ENCODE data around the gene LTN1. TPM values are rescaled to one million over a fixed set of nuclear protein-coding genes. Genes with fewer than 3 reads are reported as not detected.

Gene LTN1
- total RNA-seq, 1 experiment from 2014 or later: 18.5 TPM

GRCh38 chr21:28991861-28992525 lies 684 bp downstream of the LTN1 start:
- DNase-seq (ENCODE audit: low read depth): no peak

- DNase-seq (ENCODE audit: low read depth): peak; percentile 88
Observed at GRCh38 chr21:28988146-28988545, 4.5 kb downstream of the LTN1 start.

DNA sequence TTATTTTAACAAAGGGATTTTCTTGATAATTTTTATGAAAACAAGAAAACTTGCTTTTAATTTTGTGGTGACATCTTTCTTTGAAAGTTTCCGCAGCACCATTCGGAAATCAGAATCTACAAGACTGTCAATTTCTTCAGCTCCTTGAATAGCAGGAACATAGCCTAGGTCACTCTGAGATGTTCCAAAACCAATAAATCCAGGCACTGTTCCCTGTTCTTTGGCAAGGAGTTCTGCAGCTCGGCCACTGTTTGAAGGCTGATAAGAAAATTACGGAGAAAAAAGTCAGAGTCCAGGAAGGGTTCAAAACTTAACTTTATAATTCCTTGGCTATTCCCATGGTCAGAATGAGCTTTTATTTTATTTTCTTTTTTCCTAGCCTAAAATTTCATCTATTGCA lies 6.0 kb downstream of the LTN1 start:
- no peak for DNase-seq (ENCODE audit: low read depth)

GRCh38 chr21:28982637-28983036 lies 10.0 kb downstream of the LTN1 start:
- no peak for DNase-seq (ENCODE audit: low read depth)

GRCh38 chr21:28979092-28979491 lies 13.6 kb downstream of the LTN1 start:
- DNase-seq (ENCODE audit: low read depth): no peak

GRCh38 chr21:28975397-28975796 lies 17.3 kb downstream of the LTN1 start:
- DNase-seq (ENCODE audit: low read depth): no peak

DNA sequence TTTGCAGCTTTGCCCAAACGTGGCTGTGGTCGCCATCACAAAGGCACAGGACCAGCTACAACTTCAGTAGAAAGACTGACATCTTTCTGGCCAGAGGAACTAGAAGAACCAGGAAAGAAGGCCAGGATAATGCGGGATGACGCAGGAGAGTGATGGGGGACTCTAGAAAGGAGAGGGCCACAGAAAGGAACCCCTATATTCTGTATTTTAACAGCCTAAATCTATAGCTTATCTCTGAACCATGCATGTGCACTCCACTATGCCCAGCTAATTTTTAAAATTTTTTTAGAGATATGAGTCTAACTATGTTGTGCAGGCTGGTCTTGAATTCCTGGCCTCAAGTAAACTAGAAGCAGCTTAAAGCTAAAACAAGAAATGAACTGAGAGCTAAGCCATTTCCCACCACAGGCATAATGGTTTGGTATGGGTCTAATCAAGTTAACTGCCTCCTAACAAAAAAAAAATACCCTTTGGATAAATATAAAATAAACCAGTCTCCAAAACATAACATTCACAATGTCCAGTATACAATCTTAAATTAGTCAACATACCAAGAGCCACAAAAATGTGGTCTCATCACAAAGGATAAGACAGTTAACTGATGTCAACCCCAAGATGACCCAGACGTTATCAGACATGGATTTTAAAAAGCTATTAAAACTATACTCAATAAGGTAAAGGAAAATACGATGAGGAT lies 18.0 kb downstream of the LTN1 start:
- no peak for DNase-seq (ENCODE audit: low read depth)

- DNase-seq (ENCODE audit: low read depth): no peak
Observed at GRCh38 chr21:28972398-28972797, 20.3 kb downstream of the LTN1 start.

DNA sequence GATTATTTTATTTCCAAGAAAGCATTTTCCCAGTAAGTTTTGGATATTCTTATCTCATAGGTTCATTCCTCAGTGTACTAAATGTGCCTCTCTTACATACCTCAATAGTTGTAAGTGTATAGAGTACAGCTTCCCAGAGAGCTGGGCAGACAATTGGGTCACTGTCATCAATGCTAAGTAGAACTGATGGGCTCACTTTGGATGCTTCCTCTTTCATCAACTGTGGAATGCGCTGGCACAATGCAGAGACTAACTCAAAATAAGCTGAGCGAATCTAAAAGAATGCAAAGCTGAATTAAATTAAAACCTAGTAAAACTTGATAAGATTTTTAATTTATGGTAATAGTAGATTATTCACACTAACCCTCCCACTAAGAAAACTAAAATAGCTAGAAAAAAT lies 21.5 kb downstream of the LTN1 start:
- DNase-seq (ENCODE audit: low read depth): no peak

DNA sequence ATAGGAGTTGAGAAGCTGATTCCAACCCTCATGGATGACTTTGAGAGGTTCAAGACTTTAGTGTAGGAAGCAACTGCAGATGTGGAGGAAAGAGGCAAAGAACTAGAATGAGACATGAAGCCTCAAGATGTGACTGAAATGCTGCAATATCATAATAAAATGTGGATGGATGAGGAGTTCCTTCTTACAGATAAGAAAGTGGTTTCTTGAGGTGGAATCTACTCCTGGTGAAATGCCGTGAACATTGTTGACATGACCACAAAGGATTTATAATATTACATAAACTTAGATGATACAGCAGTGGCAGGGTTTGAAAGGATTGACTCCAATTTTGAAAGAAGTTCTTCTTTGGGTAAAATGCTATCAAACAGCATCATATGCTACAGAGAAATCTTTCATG lies 28.8 kb downstream of the LTN1 start:
- DNase-seq (ENCODE audit: low read depth): no peak

DNA sequence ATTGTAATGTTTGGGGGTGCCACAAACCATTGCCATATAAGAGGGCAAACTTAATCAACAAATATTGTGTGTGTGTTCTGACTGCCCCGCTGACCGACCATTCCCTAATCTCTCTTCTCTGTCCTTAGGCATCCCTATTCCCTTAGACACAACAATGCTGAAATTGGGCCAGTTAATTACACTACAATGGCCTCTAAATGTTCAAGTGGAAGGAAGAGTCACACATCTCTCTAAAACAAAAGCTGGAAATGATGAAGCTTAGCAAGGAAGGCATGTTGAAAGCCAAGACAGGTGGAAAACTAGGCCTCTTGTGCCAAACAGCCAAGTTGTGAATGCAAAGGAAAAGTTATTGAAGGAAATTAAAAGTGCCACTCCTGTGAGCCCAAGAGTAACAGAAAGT lies 30.2 kb downstream of the LTN1 start:
- DNase-seq (ENCODE audit: low read depth): no peak

- DNase-seq (ENCODE audit: low read depth): no peak
Observed at GRCh38 chr21:28961927-28962326, 30.8 kb downstream of the LTN1 start.

GRCh38 chr21:28960245-28960644 lies 32.4 kb downstream of the LTN1 start:
- no peak for DNase-seq (ENCODE audit: low read depth)

DNA sequence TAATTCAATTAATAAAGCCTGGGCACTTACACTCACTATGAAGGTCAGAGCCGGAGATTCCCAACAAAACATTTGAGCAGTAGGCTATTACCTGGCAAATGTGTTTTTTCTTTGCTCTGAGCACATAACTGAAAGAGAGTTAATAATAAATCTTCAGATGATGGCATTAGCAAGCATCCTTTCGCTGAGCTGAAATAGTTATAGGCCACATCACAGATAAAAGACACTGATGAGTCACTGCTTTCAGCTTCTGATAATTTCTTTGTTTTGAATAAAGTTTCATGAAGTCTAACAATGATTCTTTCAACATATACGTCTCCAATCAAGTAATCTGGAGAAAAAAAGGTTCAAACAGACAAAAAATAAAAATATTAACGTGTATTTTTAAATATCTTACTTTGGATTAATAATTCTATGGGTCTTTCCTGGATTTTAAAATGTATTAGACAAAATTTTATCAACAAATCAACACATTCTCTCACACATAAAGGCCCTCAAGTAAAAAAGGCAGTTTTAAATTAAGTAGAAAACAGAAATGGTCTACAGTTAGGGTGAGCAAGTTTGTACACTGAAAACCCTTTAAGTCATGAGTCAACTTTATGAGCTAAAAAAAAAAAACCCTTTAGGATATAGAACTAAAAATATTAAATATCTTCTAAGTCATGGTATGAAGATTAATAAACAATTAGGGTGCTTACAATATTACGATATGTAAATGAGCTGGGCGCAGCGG lies 33.1 kb downstream of the LTN1 start:
- DNase-seq (ENCODE audit: low read depth): peak; percentile 59

DNA sequence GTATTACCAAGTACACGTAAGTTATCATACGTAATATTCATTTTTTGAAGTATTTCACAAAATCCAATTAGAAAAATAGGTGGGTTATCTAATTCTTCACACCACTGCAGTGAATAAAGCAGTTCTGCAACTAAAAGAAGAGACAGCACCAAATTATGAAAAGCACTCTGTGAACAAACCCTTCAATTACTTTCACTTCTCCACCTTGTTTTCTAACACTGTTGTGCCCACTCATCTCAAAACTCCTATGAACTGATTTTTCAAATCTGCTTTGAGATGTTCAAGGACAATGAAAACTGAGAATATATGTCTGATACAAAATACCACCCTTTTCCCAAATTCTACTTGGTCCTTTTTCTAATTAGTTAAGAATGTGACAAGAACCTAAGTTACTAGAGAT lies 39.4 kb downstream of the LTN1 start:
- no peak for DNase-seq (ENCODE audit: low read depth)

GRCh38 chr21:28952686-28953085 lies 40.0 kb downstream of the LTN1 start:
- DNase-seq (ENCODE audit: low read depth): no peak

GRCh38 chr21:28949318-28949717 lies 43.4 kb downstream of the LTN1 start:
- no peak for DNase-seq (ENCODE audit: low read depth)

- DNase-seq (ENCODE audit: low read depth): no peak
Observed at GRCh38 chr21:28944296-28944695, 48.4 kb downstream of the LTN1 start.

DNA sequence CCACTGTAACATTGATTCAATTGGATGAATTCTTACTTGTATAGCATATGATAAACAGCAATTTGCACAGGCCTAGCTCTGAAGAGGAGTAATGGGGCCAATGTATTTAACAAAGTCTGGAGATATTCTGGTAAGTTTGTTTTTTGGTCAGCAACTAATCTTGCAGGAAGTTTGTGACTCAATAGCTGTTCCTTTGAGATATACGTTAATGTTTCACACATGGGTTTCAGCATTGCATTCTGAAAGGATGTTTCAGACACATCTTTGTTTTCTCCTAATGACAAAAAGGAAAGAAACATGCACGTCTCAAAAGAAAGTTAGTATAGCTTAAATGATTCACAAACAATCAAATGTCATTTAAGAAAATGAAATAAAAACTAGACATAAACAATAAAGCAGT lies 49.0 kb downstream of the LTN1 start:
- DNase-seq (ENCODE audit: low read depth): no peak

- DNase-seq (ENCODE audit: low read depth): no peak
Observed at GRCh38 chr21:28938726-28939125, 54.0 kb downstream of the LTN1 start.

DNA sequence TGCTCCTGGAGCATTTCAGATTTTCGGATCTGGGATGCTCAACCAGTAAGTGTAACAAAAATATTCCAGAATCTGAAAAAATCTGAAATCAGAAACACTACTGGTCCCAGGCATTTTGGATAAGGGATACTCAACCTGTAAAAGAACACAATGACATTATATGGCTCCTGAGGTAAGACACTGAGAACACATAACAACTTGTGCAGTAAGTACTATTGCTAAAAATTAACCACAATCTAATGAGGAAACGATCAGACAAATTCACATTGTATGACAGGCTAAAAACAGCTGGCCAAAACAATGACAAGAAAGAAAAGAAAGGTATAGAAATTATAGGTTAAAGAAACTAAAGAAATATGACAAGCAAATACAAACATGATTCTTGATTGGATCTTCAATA lies 54.9 kb downstream of the LTN1 start:
- no peak for DNase-seq (ENCODE audit: low read depth)

GRCh38 chr21:28936721-28937120 lies 56.0 kb downstream of the LTN1 start:
- DNase-seq (ENCODE audit: low read depth): no peak

GRCh38 chr21:28936036-28936435 lies 56.6 kb downstream of the LTN1 start:
- no peak for DNase-seq (ENCODE audit: low read depth)
